ES-I3 (cell line): ENCODE data around the gene RNPEPL1.

Experiments used
- H3K36me3 ChIP-seq: 2 replicates; pipeline ENCODE4 v1.6.1; 2013; ENCODE audit warnings: mild to moderate bottlenecking, low read length, control low read depth, moderate library complexity; ENCODE audit not compliant: insufficient read depth
- H3K4me1 ChIP-seq: 2 replicates; pipeline ENCODE4 v1.6.1; 2013; ENCODE audit warnings: mild to moderate bottlenecking, control low read depth, low read length; ENCODE audit not compliant: insufficient read depth
- H3K9ac ChIP-seq: 2 replicates; pipeline ENCODE4 v1.6.1; 2013; ENCODE audit warnings: low read depth, mild to moderate bottlenecking, low read length, moderate library complexity
- H3K9me3 ChIP-seq: 2 replicates; pipeline ENCODE4 v1.6.1; 2013; ENCODE audit warnings: mild to moderate bottlenecking, low read length, moderate library complexity; ENCODE audit not compliant: control insufficient read depth, insufficient read depth

The RNPEPL1 gene

GRCh38 chr2:240594511-240595380 is 26.5 kb downstream of the RNPEPL1 start:
- H3K9me3 ChIP-seq = no peaks in the 10 kb centered on the region
- H3K4me1 ChIP-seq = no peaks in the 10 kb centered on the region
- no peak overlapping the region for H3K9ac ChIP-seq
- no peaks in the 10 kb centered on the region; the same call in none of the 2 replicates for H3K36me3 ChIP-seq

DNA sequence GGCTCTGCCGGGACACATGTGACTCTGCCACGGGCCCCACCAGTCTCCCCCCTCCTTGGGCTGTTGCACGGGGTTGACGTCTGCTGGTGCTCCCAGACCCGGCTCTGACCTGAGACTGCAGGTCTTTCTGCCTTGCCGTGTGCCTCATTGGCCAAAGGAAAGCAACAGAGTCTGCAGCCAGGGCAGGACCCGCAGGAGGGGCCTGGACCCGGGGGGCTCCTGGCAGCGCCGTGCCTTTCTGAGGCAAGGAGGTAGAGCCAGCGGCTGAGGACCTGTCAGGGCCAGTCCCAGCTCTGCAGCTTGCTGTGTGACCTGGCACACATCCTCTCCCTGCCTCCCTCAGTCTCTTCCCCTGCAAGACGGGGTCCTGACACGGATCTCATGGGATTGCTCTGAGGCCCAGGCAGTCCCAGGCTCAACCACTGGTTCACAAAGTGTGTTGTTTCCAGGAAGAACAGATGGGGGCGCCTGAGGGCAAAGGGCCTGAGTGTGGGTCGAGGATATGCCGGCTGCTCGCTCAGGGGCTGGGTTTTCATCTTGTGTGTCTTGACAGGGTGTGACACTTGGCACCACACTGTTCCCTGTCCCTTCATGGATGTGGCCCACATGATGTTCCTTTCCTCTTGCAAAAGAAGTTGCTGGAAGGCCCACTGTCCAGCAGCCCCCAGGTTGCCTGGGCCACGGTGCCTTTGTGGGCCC is 27.2 kb downstream of the RNPEPL1 start:
- H3K36me3 ChIP-seq = no peaks in the 10 kb centered on the region; the same call in none of the 2 replicates
- H3K4me1 ChIP-seq = no peaks in the 10 kb centered on the region
- H3K9me3 ChIP-seq = no peaks in the 10 kb centered on the region
- H3K9ac ChIP-seq = no peak overlapping the region

DNA sequence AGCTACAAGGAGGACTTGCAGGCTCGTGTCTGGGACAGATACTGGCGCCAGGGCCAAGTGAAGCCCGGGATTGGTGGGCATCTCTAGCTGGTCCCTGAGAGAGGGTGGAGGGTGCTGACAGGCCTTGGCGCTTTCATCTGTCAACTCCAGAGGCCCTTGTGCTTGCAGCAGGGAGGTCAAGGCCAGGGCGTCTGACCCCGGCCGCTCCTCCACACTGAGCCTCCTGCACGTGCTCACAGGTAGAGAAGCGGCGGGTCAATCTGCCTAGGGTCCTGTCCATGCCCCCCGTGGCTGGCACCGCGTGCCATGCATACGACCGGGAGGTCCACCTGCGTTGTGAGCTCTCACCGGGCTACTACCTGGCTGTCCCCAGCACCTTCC is 27.8 kb downstream of the RNPEPL1 start:
- no peak overlapping the region for H3K9ac ChIP-seq
- H3K36me3 ChIP-seq = no peaks in the 10 kb centered on the region; the same call in none of the 2 replicates
- no peaks in the 10 kb centered on the region for H3K4me1 ChIP-seq
- no peaks in the 10 kb centered on the region for H3K9me3 ChIP-seq

DNA sequence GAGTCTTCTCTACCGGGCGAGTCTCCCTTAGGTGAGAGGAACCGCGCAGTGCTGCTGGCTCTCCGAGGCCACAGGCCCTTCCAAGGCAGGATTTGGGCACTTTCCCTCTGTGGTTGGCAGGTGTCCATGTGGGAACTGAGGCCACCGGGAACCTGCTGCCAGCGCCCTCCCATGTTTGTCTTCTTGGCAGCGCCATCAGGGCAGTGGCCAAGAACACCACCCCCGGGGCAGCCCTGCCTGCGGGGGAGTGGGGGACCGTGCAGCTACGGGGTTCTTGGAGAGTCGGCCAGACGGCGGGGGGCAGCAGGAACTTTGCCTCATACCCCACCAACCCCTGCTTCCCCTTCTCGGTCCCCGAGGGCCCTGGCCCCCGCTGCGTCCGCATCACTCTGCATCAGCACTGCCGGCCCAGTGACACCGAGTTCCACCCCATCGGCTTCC is 28.2 kb downstream of the RNPEPL1 start:
- Histone ChIP-seq H3K9ac (no peak overlapping the region), H3K36me3 (no peaks in the 10 kb centered on the region; the same call in none of the 2 replicates), H3K9me3 (no peaks in the 10 kb centered on the region), H3K4me1 (no peaks in the 10 kb centered on the region)

DNA sequence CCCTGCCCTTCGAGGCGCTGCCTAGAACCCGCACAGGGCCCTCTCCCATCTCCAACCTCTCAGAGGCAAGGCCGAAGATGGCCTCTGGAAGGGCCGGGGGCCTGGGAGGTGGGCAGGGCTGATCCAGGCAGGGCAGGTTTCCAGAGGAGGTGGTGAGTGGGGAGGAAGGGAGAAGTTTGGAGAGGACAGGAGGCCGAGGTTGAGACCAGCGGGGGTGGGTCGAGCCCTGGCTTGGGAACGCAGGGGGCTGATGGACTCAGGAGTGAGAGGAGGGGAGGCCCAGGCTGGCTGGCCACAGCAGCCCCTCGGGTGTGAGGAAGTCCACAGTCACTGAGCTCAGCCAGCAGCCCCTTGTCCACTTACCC is 28.8 kb downstream of the RNPEPL1 start:
- Histone ChIP-seq H3K9me3 (no peaks in the 10 kb centered on the region), H3K36me3 (no peaks in the 10 kb centered on the region; the same call in none of the 2 replicates), H3K4me1 (no peaks in the 10 kb centered on the region), H3K9ac (no peak overlapping the region)

GRCh38 chr2:240597419-240598181 is 29.3 kb downstream of the RNPEPL1 start:
- Histone ChIP-seq H3K9me3 (no peaks in the 10 kb centered on the region), H3K4me1 (no peaks in the 10 kb centered on the region), H3K9ac (no peak overlapping the region), H3K36me3 (no peaks in the 10 kb centered on the region; the same call in 1 of the 2 replicates)

DNA sequence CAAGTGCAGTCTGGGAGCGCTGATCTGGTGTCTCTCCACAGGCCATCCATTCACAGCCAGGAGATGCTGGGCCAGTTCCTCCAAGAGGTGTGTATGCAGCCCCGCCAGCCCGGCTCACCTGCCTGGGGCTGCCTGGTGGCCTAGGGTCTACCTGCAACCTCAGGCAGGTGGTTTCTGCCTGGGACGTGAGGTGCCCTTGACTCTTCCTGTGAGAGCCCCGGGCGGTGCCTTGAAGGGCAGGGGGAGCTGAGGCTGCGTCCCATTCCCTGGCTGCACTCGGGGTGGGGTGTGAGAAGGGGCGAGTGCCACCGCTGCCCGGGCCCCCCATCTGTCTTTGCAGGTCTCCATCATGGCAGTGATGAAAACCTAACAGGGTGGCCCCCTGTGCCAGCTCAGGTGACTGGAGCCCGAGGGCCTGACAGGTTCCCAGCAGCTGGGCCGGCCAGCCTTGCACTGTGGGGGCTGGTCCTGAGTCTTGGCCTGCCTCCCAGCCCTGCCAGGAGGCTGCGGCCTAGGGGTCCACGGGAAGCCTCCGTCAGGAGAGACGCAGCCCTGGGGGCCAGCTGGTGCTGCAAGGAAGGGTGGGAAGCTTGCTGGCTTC is 30.1 kb downstream of the RNPEPL1 start:
- H3K9me3 ChIP-seq = no peaks in the 10 kb centered on the region
- no peaks in the 10 kb centered on the region; the same call in 1 of the 2 replicates for H3K36me3 ChIP-seq
- no peak overlapping the region for H3K9ac ChIP-seq
- no peaks in the 10 kb centered on the region for H3K4me1 ChIP-seq

DNA sequence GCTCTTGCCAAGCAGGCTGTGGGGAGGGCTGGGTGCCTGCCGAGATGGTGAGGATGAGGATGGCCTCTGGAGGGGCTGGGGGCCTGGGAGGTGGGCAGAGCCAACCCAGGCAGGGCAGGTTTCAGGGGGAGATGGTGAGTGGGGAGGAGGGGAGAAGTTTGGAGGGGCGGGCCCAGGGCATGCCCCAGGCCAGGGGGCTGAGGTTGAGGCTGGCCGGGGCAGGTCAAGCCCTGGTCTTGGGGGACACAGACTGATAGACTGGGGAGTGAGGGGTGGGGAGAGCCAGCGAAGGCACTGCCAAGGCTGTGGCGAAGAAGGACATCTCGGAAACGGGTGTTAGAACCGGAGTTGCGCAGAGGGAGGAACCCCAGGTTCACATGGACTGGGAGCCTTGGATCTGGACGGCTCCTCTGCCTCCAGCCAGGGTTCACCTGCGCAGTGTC is 30.9 kb downstream of the RNPEPL1 start:
- no peaks in the 10 kb centered on the region for H3K4me1 ChIP-seq
- no peaks in the 10 kb centered on the region; the same call in 1 of the 2 replicates for H3K36me3 ChIP-seq
- no peaks in the 10 kb centered on the region for H3K9me3 ChIP-seq

DNA sequence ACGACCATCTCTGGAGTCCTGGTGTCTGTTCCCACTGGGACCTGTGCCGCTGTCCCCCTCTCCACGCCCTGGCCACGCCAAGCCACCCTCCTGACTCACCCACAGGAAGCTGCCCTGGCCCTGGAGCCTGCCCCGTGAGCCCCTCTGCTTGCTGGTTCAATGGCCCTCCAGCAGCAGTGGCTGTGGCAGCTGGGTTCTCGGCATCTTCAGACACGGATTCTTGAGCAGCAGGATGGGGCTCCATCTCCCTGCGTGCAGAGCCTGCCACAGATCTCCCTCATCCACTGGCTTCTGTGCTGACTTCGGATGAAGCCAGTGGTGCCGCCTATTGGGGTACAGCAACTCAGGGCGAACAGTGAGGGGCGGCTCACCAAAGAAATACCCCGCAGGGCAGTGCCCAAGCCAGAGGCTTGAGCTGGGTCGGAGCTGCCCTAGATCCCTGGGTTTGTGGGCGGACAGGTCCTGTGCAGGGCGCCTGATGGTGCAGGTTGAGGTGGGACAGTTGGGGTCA is 32.2 kb downstream of the RNPEPL1 start:
- no peaks in the 10 kb centered on the region for H3K9me3 ChIP-seq
- no peaks in the 10 kb centered on the region; the same call in 1 of the 2 replicates for H3K36me3 ChIP-seq
- H3K4me1 ChIP-seq = no peaks in the 10 kb centered on the region
- no peak overlapping the region for H3K9ac ChIP-seq

More for the DNA sequence above, 30.9 kb downstream of the RNPEPL1 start:
- H3K9ac ChIP-seq = no peak overlapping the region

- Histone ChIP-seq H3K9ac (no peak overlapping the region), H3K4me1 (no peaks in the 10 kb centered on the region), H3K9me3 (no peaks in the 10 kb centered on the region), H3K36me3 (no peaks in the 10 kb centered on the region; the same call in 1 of the 2 replicates)
Measured at GRCh38 chr2:240601061-240601830, 33.0 kb downstream of the RNPEPL1 start.

DNA sequence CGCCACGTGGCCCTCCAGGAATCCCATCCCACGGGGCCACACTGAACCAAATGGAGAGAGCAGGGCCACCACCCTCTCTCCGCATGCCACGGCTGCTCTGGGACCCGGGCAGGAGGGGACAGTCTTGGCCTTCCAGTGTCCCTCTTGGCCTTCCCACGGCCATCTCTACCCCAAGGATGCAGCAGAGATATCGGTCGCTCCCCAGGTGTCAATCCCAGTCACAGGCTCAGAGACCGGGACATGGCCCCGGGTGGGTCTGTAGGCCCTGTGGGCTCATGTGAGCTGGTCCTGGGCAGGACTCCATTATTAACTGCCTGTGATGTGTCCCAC is 33.5 kb downstream of the RNPEPL1 start:
- no peaks in the 10 kb centered on the region for H3K4me1 ChIP-seq
- no peak overlapping the region for H3K9ac ChIP-seq
- no peaks in the 10 kb centered on the region; the same call in 1 of the 2 replicates for H3K36me3 ChIP-seq
- no peaks in the 10 kb centered on the region for H3K9me3 ChIP-seq

DNA sequence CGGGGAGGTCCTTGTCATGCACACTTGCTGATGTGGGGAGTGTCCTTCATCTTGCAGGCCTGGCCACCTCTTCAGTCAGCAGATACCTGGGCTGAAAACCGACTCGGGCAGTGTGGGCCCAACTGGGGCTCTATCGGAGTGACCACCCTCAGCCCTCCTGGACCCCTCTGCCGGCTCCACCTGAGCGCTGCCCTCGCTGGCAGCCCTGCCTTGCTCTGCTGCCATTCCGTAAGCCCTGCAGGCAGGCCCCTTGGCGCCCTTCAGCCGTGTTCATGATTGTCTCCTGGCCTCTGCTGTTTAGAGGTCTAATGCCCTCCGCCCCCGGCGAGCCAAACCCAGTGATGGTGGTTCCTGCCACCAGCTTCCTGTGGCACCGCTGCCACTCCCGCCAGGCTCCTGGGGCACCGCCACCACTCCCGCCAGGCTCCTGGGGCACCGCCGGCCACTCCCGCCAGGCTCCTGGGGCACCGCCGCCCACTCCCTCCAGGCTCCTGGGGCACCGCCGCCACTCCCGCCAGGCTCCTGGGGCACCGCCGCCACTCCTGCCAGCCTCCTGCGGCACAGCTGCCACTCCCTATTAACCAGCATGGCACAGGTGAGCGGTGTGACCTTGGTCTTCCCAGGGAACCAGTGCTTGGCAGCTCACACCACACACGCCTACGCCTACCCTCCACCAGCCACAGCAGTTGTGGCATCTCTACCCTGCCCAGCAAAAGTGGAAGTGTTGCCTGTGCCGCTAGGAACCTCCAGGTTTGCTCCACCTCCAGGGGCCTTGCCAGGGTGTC is 34.2 kb downstream of the RNPEPL1 start:
- Histone ChIP-seq H3K4me1 (no peaks in the 10 kb centered on the region), H3K36me3 (no peaks in the 10 kb centered on the region; the same call in 1 of the 2 replicates), H3K9ac (no peak overlapping the region), H3K9me3 (no peaks in the 10 kb centered on the region)
